Astrocyte of the hippocampus (primary cell): ENCODE results near the gene GALNTL6.
"Not testable (repeated sequence)": the region's sequence is repeated elsewhere in the genome, so short reads cannot be mapped to it uniquely, and the experiment has no call there.

Experiments
- DNase-seq: peaks from one replicate; pipeline ENCODE4 v3.0.0; 2011; ENCODE audit warnings: low read depth, low spot score

Gene GALNTL6

GRCh38 chr4:172865103-172865502, 1051.9 kb downstream of the GALNTL6 start:
- DNase-seq: no peak

- DNase-seq: no peak
These were observed 1052.4 kb downstream of the GALNTL6 start for GRCh38 chr4:172865531-172866127.

DNA sequence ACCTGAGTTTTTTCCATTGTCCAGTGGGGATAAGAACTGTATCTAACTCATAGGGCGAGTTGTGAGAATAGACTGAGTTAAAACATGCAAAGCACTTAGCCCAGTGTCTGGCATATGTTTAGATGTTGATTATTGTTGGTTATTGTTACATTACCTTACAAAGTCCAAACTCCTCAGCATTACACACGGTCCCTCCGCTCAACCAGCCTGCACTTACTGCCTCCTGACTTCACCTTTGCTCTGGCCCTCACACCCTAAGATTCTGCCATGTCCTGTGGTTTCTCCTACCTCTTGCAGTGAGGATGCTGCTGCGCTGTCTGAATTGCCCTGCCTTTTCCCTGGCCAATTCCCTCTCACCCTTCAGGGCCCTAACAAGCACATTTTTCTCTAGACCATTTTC, 1053.2 kb downstream of the GALNTL6 start:
- no peak for DNase-seq

DNA sequence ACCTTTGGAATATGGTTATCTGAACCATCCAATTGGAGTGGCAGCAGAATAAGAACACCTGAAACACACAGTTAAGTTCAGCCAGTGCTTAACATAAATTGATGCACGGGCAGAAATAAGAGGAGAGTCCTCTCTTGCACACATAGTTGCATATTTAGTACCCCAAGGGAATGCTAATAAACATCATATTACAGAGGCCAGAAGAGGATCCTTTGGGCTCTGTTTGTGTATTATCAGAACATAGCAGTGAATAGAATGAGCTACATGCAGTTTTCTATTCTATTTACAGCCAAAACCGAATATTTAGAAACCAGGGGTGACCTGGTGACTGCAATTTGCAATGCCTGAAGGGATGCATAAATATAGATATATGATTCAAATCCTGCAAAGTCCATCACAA, 1054.6 kb downstream of the GALNTL6 start:
- no peak for DNase-seq

DNA sequence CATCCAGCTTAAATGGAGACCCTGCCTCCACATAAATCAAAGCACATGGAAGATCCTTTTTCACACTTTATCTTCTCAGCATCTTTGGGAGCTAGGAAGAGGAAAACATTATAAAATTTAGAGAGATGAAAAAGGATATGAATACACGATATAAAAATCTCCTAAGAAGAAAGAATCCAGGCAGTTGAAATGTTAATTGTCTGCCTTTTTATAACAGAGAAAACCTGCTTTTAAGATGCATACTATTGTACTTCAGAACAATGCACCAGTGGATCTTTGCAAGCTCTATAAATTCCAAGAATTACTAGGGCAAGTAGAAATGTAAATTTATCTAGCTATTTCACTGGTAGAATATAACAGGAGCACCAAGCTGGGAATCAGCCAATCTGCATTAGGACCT, 1055.1 kb downstream of the GALNTL6 start:
- no peak for DNase-seq

- no peak for DNase-seq
These were observed 1056.5 kb downstream of the GALNTL6 start for GRCh38 chr4:172869621-172870268.

- DNase-seq: no peak
These were observed 1058.2 kb downstream of the GALNTL6 start for GRCh38 chr4:172871381-172871780.

DNA sequence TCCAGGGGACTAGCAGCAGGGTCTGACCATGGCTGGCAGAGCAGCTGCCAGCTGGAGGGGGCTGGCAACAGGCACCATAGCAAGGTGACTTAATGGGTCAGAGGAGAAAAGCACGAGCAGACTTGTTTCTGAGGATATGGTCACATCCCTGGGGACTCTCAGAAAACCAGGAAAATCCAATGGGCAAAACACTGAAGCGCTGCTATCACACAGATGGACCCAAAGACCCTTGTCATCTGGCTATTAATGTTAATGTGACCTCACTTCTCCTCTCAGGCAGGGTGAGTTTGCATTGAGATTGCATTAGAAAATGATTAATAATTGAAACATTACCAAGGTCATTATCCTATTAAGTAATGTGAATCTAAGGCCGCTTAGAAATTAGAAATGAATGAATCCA, 1061.7 kb downstream of the GALNTL6 start:
- DNase-seq: no peak

GRCh38 chr4:172876394-172876793, 1063.2 kb downstream of the GALNTL6 start:
- DNase-seq: no peak

DNA sequence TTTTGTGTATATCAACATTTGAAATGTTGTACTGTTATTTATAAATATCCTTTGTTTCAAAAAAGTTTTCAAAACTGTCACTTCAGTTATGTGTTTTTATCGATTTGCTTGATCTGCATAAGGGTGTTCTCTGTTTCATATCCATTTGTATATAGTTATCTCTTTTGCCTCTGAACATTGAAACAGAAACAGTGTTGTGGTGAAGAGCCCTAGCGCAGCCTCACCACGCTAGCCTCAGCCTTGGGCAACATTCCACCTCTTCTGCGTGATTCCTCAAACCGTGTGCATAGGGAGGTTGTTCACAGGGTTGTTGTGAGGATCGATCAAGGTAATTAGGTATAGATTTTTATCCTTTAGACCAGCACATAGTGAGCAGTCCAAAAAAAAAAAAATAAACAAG, 1068.4 kb downstream of the GALNTL6 start:
- no peak for DNase-seq

GRCh38 chr4:172887358-172887757, 1074.2 kb downstream of the GALNTL6 start:
- DNase-seq: not testable (repeated sequence)

DNA sequence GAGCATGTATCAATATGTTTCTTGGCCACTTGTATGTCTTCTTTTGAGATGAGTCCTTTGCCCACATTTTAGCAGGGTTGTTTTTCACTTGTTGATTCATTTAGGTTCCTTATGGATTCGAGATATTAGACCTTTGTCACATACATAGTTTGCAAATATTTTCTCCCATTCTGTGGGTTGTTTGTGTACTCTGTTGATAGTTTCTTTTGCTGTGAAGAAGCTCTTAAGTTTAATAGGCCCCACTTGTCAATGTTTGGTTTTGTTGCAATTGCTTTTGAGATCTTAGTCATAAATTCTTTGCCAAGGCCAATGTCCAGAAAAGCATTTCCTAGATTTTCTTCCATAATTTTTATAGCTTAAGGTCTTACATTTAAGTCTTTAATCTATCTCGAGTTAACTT, 1074.8 kb downstream of the GALNTL6 start:
- DNase-seq: no peak

DNA sequence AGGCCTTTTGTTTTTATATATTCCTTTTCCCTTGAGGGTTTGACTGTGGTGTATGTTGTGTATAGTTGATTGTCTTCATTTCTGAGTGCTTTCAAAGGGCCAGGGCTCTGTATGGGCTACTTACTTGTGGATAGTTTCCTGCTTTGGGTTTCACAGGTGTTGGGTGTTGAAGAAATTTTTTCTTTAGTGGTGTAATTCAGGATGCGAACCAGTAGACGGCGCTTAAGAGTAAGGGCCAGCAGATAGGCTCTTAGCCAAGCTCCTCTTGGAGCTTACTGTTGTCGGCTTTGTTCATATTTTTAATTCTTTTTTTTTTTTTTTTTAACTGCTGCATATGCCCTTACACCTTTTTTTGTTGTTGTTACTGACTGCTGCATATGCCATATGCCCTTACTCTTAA, 1079.1 kb downstream of the GALNTL6 start:
- DNase-seq: no peak

GRCh38 chr4:172895699-172896098, 1082.5 kb downstream of the GALNTL6 start:
- DNase-seq: no peak

DNA sequence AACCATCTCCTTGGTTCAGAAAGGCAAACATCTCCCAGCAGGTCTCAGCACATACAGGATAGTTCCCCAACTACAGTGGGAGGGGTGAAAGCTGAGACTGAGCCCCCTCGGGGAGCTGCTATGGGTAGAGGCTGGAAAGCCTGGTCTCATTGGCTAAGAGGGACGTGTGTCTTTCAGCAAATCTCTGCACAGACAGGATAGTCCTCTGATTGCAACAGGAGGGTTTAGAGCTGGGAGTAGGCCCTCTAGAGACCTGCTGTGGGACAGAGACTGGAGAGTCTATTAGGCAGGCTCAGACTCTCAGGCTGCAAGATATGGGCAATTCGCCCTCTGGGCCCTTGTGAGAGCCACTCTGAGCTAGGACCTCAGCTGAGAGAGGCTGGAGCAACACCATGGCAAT, 1083.8 kb downstream of the GALNTL6 start:
- DNase-seq: no peak

GRCh38 chr4:172898715-172899114, 1085.5 kb downstream of the GALNTL6 start:
- no peak for DNase-seq

DNA sequence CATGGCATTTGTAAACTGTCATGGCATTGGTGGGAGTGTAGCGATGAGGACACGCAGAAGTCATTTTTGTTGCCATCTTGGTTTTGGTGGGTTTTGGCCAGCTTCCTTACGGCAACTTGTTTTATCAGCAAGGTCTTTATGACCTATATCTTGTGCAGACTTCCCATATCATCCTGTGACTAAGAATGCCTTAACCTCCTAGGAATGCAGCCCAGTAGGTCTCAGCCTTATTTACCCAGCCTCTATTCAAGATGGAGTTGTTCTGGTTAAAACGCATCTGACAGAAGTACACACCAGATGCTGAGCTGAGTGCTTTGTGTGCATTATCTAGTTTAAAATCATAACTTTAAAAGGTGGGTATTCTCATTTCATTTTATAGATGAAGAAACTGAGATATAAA, 1086.7 kb downstream of the GALNTL6 start:
- no peak for DNase-seq

- no peak for DNase-seq
These were observed 1087.7 kb downstream of the GALNTL6 start for GRCh38 chr4:172900900-172901299.

GRCh38 chr4:172912468-172912867, 1099.3 kb downstream of the GALNTL6 start:
- not testable (repeated sequence) for DNase-seq

DNA sequence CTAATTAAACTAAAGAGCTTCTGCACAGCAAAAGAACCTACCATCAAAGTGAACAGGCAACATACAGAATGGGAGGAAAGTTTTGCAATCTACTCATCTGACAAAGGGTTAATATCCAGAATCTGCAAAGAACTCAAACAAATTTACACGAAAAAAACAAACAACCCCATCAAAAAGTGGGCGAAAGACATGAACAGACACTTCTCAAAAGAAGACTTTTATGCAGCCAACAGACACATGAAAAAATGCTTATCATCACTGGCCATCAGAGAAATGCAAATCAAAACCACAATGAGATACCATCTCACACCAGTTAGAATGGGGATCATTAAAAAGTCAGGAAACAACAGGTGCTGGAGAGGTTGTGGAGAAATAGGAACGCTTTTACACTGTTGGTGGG, 1104.2 kb downstream of the GALNTL6 start:
- DNase-seq: not testable (repeated sequence)

DNA sequence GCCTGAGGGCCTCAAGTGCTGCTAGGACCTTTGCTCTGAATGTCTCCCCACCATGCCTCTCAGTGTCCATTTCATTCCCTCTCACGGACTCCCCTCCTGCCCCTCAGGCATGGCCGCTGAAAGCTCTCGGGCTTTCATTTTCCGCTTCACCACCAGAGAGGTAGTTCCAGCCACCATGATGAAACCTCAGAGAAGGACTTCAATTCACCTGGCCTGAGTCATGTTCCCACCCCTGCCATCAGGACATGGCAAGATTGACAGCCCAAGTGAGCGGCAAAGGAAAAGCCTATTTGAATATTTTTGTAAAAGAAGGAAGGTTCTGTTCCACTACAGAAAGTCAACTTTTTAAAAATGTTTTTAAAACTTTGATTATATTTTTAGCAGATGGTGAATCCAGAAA, 1106.1 kb downstream of the GALNTL6 start:
- no peak for DNase-seq

DNA sequence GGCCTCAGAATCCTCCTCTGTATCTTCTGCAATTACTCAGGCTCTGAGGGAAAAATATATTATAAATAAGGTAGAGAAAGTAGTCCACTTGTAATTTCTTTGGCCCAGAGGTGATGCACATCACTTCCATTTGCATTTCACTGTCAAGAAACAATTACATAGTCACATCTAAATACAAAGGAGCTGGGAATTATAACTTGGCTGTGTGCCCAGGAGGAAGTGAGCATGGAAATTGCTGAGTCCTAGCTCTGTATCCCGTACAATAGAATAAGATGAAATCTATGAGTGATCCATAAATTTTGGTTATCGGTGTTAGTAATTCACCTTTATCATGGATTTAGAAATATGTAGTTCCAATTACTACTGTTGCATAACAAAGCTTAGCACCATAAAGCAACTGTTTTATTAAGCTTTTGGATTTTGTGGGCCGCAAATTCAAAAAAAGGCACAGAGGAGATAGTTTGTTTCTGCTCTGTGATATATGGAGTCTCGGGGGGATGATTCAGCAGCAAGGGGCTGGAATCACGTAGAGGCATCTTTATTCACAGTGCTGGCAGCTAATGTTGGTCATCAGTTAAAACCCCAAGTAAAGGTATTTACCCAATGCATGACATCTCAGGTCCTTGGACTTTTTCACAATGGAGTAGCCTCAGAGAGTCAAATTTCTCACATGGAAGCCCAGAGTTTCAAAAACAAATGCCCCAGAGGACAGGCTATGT, 1114.1 kb downstream of the GALNTL6 start:
- DNase-seq: no peak

DNA sequence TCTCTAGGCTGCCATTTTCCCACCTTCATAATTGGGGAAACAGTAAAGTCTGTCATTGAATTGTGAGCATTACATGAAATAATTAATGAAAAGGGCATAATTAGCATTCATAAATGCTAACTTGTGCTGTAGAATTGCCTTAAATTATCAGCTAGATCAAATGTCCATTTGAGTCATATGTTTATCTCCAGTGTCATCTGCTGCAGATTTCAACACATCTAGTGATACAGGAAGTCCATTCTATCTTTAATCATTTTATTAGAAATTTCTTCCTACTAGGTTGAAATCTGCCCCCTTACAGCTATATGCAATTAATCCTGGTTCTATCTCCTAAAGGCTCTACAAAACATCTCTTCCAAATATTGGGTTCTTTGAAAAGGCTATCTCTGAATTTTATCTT, 1115.1 kb downstream of the GALNTL6 start:
- DNase-seq: no peak
